Activated naive CD8-positive, alpha-beta T cell treated with anti-CD3 and anti-CD28 coated beads for 36 hours (primary cell): Measurements from ENCODE around the gene BNIP1. TPM values are rescaled to one million over a fixed set of nuclear protein-coding genes. Genes with fewer than 3 reads are reported as not detected.
"Not testable (repeated sequence)": the region's sequence is repeated elsewhere in the genome, so short reads cannot be mapped to it uniquely, and the experiment has no call there.

ENCODE experiments used
- DNase-seq: peaks from one replicate; pipeline ENCODE4 v3.0.0; 2021
- H3K27ac Mint-ChIP-seq: one replicate; pipeline ENCODE4 v1.8.0; 2022; ENCODE audit warnings: mild to moderate bottlenecking, moderate library complexity, mixed read lengths
- H3K27me3 Mint-ChIP-seq: one replicate; pipeline ENCODE4 v1.8.0; 2022; ENCODE audit warnings: mild to moderate bottlenecking, mixed read lengths
- H3K36me3 Mint-ChIP-seq: one replicate; pipeline ENCODE4 v1.8.0; 2021; ENCODE audit warnings: mild to moderate bottlenecking, mixed read lengths
- H3K4me1 Mint-ChIP-seq: one replicate; pipeline ENCODE4 v1.8.0; 2021; ENCODE audit warnings: mixed read lengths
- H3K4me3 Mint-ChIP-seq: one replicate; pipeline ENCODE4 v1.8.0; 2022; ENCODE audit warnings: mild to moderate bottlenecking, moderate library complexity, mixed read lengths
- H3K9me3 Mint-ChIP-seq: one replicate; pipeline ENCODE4 v1.8.0; 2022; ENCODE audit warnings: mixed read lengths
- total RNA-seq, 2 experiments: library from RNA; stranded (reverse); gene quantifications; one replicate each; pipeline ENCODE4 v1.2.3, GENCODE V29; 2021

The BNIP1 gene, protein sequence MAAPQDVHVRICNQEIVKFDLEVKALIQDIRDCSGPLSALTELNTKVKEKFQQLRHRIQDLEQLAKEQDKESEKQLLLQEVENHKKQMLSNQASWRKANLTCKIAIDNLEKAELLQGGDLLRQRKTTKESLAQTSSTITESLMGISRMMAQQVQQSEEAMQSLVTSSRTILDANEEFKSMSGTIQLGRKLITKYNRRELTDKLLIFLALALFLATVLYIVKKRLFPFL
- 10 to 100 TPM; 27.4 to 29.4 TPM for total RNA-seq

- H3K36me3 Mint-ChIP-seq: peaks cover 13% of the 10 kb centered on the region
- peaks cover 10% of the 10 kb centered on the region for H3K4me1 Mint-ChIP-seq
- H3K9me3 Mint-ChIP-seq: no peaks in the 10 kb centered on the region
- H3K27ac Mint-ChIP-seq: peak within 1 kb of the TSS; percentile 96
- no peaks in the 10 kb centered on the region for H3K27me3 Mint-ChIP-seq
- H3K4me3 Mint-ChIP-seq: peak within 1 kb of the TSS; percentile 97
- DNase-seq: peak; percentile 95
Observed at GRCh38 chr5:173144200-173145176, at the start of gene BNIP1. TSS of gene BNIP1 (plus strand) at chr5:173144531. CDS start at chr5:173144546, 15 bp downstream.

GRCh38 chr5:173098787-173099186 lies 45.5 kb upstream of the BNIP1 start:
- no peak overlapping the region for H3K4me3 Mint-ChIP-seq
- no peak overlapping the region for H3K27ac Mint-ChIP-seq
- peaks cover 25% of the 10 kb centered on the region for H3K36me3 Mint-ChIP-seq
- DNase-seq: no peak
- peaks cover 8% of the 10 kb centered on the region for H3K9me3 Mint-ChIP-seq
- H3K4me1 Mint-ChIP-seq: peaks cover 41% of the 10 kb centered on the region
- H3K27me3 Mint-ChIP-seq: no peaks in the 10 kb centered on the region

- H3K9me3 Mint-ChIP-seq: peaks cover 8% of the 10 kb centered on the region
- no peak overlapping the region for H3K4me3 Mint-ChIP-seq
- H3K4me1 Mint-ChIP-seq: peaks cover 37% of the 10 kb centered on the region
- peaks cover 20% of the 10 kb centered on the region for H3K36me3 Mint-ChIP-seq
- DNase-seq: no peak
- no peak overlapping the region for H3K27ac Mint-ChIP-seq
- H3K27me3 Mint-ChIP-seq: no peaks in the 10 kb centered on the region
Observed at GRCh38 chr5:173099461-173099860, 44.9 kb upstream of the BNIP1 start.

GRCh38 chr5:173101245-173101644 lies 43.1 kb upstream of the BNIP1 start:
- Mint-ChIP-seq H3K36me3 (peaks cover 20% of the 10 kb centered on the region), H3K9me3 (peaks cover 8% of the 10 kb centered on the region), H3K4me3 (no peak overlapping the region), H3K27ac (no peak overlapping the region), H3K4me1 (peaks cover 39% of the 10 kb centered on the region), H3K27me3 (no peaks in the 10 kb centered on the region)
- no peak for DNase-seq

- Mint-ChIP-seq H3K27ac (no peak overlapping the region), H3K27me3 (no peaks in the 10 kb centered on the region), H3K4me3 (no peak overlapping the region), H3K9me3 (peaks cover 8% of the 10 kb centered on the region), H3K4me1 (peaks cover 23% of the 10 kb centered on the region), H3K36me3 (peaks cover 18% of the 10 kb centered on the region)
- DNase-seq: no peak
Observed at GRCh38 chr5:173103411-173103810, 40.9 kb upstream of the BNIP1 start.

- DNase-seq: no peak
- H3K27me3 Mint-ChIP-seq: no peaks in the 10 kb centered on the region
- H3K36me3 Mint-ChIP-seq: peaks cover 3% of the 10 kb centered on the region
- H3K4me3 Mint-ChIP-seq: no peak overlapping the region
- H3K4me1 Mint-ChIP-seq: peaks cover 16% of the 10 kb centered on the region
- no peaks in the 10 kb centered on the region for H3K9me3 Mint-ChIP-seq
- H3K27ac Mint-ChIP-seq: peak overlapping the region; percentile 13
Observed at GRCh38 chr5:173108914-173109313, 35.4 kb upstream of the BNIP1 start.

GRCh38 chr5:173114536-173114935 lies 29.8 kb upstream of the BNIP1 start:
- no peaks in the 10 kb centered on the region for H3K27me3 Mint-ChIP-seq
- H3K27ac Mint-ChIP-seq: no peak overlapping the region
- H3K36me3 Mint-ChIP-seq: peaks cover 14% of the 10 kb centered on the region
- peaks cover 3% of the 10 kb centered on the region for H3K9me3 Mint-ChIP-seq
- H3K4me3 Mint-ChIP-seq: no peak overlapping the region
- H3K4me1 Mint-ChIP-seq: peaks cover 13% of the 10 kb centered on the region
- DNase-seq: no peak

GRCh38 chr5:173119719-173120118 lies 24.6 kb upstream of the BNIP1 start:
- Mint-ChIP-seq H3K36me3 (peaks cover 33% of the 10 kb centered on the region), H3K27me3 (no peaks in the 10 kb centered on the region), H3K4me3 (no peak overlapping the region), H3K4me1 (peaks cover under 1% of the 10 kb centered on the region), H3K9me3 (peaks cover 7% of the 10 kb centered on the region), H3K27ac (no peak overlapping the region)
- no peak for DNase-seq

DNA sequence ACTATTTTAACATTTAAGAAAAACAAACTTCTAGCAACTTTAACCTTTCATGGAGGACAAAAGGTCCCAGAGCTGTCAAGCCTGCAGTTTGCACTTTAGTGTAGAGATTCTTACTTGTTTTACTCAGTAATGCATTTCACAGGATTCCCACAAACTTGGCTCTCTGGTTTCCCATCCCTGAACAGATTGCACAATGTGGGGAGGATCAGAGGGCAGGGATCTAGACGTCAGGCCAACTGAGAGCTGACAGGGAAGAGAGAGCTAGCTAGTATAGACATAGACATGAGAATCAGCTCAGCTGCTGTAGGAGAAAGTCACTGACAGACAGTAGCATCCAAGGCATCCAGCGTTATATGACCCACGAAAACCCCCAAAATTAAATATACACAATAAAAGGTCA lies 20.9 kb upstream of the BNIP1 start:
- Mint-ChIP-seq H3K4me3 (no peak overlapping the region), H3K4me1 (no peaks in the 10 kb centered on the region), H3K27ac (no peak overlapping the region), H3K27me3 (no peaks in the 10 kb centered on the region), H3K36me3 (peaks cover 32% of the 10 kb centered on the region), H3K9me3 (peaks cover 5% of the 10 kb centered on the region)
- DNase-seq: no peak

- not testable (repeated sequence) for H3K27me3 Mint-ChIP-seq, H3K36me3 Mint-ChIP-seq
Observed at GRCh38 chr5:173132166-173132565, 12.2 kb upstream of the BNIP1 start.

GRCh38 chr5:173138707-173139106 lies 5.6 kb upstream of the BNIP1 start:
- DNase-seq: no peak
- H3K27me3 Mint-ChIP-seq: no peaks in the 10 kb centered on the region
- peaks cover under 1% of the 10 kb centered on the region for H3K4me1 Mint-ChIP-seq
- no peak overlapping the region for H3K4me3 Mint-ChIP-seq
- H3K27ac Mint-ChIP-seq: no peak overlapping the region
- H3K9me3 Mint-ChIP-seq: no peaks in the 10 kb centered on the region
- H3K36me3 Mint-ChIP-seq: no peaks in the 10 kb centered on the region

More at GRCh38 chr5:173132166-173132565, 12.2 kb upstream of the BNIP1 start:
- not testable (repeated sequence) for H3K4me3 Mint-ChIP-seq, H3K9me3 Mint-ChIP-seq, DNase-seq, H3K27ac Mint-ChIP-seq, H3K4me1 Mint-ChIP-seq

DNA sequence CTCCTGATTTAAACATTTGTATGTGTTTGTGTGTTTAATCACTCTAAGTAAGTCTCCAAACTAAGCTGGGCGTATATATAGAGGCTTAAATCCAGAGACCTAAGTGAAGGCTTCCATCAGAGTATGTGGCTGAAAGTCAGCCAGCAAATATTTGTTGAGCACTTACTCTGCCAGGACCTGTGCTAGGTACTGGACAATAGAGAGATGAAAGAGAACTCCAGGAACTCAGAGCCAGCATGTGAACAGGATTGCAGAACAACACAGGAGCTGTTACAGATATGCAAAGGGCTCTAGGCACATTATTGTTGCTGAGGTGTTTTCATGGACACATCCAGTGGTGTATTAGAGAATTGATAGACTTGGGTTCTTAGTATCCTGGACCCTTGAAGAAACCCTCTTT lies 4.7 kb upstream of the BNIP1 start:
- no peaks in the 10 kb centered on the region for H3K9me3 Mint-ChIP-seq
- DNase-seq: no peak
- H3K36me3 Mint-ChIP-seq: no peaks in the 10 kb centered on the region
- peaks cover 3% of the 10 kb centered on the region for H3K4me1 Mint-ChIP-seq
- no peak overlapping the region for H3K27ac Mint-ChIP-seq
- H3K4me3 Mint-ChIP-seq: no peak overlapping the region
- no peaks in the 10 kb centered on the region for H3K27me3 Mint-ChIP-seq

- H3K27me3 Mint-ChIP-seq: no peaks in the 10 kb centered on the region
- H3K4me1 Mint-ChIP-seq: peaks cover 9% of the 10 kb centered on the region
- no peak for DNase-seq
- H3K27ac Mint-ChIP-seq: no peak overlapping the region
- no peak overlapping the region for H3K4me3 Mint-ChIP-seq
- H3K36me3 Mint-ChIP-seq: no peaks in the 10 kb centered on the region
- no peaks in the 10 kb centered on the region for H3K9me3 Mint-ChIP-seq
Observed at GRCh38 chr5:173140769-173141168, 3.6 kb upstream of the BNIP1 start.

DNA sequence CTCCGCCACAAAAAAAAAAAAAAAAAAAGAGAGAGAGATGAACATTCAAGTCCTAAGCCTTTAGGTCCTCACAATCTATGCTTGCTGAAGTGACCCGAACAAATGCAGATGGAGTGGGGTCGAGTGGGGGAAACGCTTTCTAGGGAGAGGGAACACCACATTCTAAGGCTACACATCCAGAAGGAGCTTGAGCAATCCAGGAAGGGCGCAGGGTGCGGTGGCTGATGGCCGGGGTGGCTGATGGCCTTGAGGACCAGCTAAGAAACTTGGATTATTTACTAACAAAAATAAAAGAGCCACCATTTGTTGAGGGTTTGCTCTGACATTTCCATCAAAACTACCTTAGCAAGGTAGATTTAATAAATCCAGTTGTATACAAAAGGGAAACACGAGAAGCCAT lies 764 bp upstream of the BNIP1 start:
- H3K9me3 Mint-ChIP-seq: no peaks in the 10 kb centered on the region
- DNase-seq: no peak
- H3K36me3 Mint-ChIP-seq: peaks cover 4% of the 10 kb centered on the region
- H3K27me3 Mint-ChIP-seq: no peaks in the 10 kb centered on the region
- H3K4me1 Mint-ChIP-seq: peaks cover 10% of the 10 kb centered on the region
- H3K27ac Mint-ChIP-seq: no peak overlapping the region
- H3K4me3 Mint-ChIP-seq: no peak overlapping the region

DNA sequence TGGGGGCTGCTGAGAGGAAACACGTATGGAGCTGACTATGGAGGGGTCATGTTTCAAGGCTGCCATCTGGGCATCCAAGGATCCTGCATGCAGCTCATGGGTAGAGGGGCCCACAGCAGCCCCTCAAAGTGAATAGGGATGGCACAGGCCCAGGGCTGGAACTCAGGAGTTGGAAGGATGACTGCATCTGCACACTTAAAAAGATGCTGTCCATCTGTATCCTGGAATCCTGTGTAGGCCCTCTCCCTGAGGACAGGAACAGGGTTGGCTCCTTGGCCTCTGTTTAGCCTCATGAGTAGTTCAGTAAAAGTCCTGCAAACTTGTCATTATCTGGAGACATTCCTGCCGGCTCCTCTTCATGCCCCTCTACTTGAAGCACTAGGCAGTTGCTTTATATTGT lies 4.0 kb downstream of the BNIP1 start:
- Mint-ChIP-seq H3K4me3 (no peak overlapping the region), H3K4me1 (peaks cover 10% of the 10 kb centered on the region), H3K9me3 (no peaks in the 10 kb centered on the region), H3K27ac (no peak overlapping the region), H3K27me3 (no peaks in the 10 kb centered on the region), H3K36me3 (peaks cover 21% of the 10 kb centered on the region)
- no peak for DNase-seq
